MCF 10A (cell line): ENCODE data around the gene KCNJ6. TPM values are rescaled to one million over a fixed set of nuclear protein-coding genes. Genes with fewer than 3 reads are reported as not detected.

Experiments
- BruUV-seq: library from RNA; stranded (reverse); fragments of 400-500 nt; replicated peaks from 2 replicates; lab custom pipeline; 2021; lab: Mats Ljungman, UMichigan
- CTCF ChIA-PET: fragments of 300-600 bp; sonication (Branson Sonifier 250); formaldehyde crosslinking; extraction: SDS; loops from one replicate; lab custom pipeline; 2021; ENCODE audit warnings: antibody characterized with exemption, inconsistent platforms; lab: Yijun Ruan, JAX
- POLR2A ChIA-PET: fragments of 300-600, 350-650 bp; sonication (Branson Sonifier 250); formaldehyde crosslinking; extraction: SDS; loops from one replicate; lab custom pipeline; 2020; ENCODE audit warnings: antibody characterized with exemption, inconsistent platforms; lab: Yijun Ruan, JAX
- DNase-seq: peaks from one replicate; pipeline ENCODE4 v3.0.0-alpha.2; 2018; ENCODE audit not compliant: unreplicated experiment
- H3K27ac Mint-ChIP-seq: one replicate; pipeline ENCODE4 v1.8.0; 2022; ENCODE audit warnings: mild to moderate bottlenecking, low read depth, mixed read lengths; ENCODE audit not compliant: unreplicated experiment
- H3K27me3 Mint-ChIP-seq: one replicate; pipeline ENCODE4 v1.8.0; 2022; ENCODE audit warnings: mixed read lengths; ENCODE audit not compliant: insufficient read depth, unreplicated experiment
- H3K36me3 Mint-ChIP-seq: one replicate; pipeline ENCODE4 v1.8.0; 2022; ENCODE audit warnings: mild to moderate bottlenecking, moderate library complexity, mixed read lengths; ENCODE audit not compliant: insufficient read depth, unreplicated experiment
- H3K4me1 Mint-ChIP-seq: one replicate; pipeline ENCODE4 v1.8.0; 2022; ENCODE audit warnings: mixed read lengths; ENCODE audit not compliant: insufficient read depth, unreplicated experiment
- H3K4me3 Mint-ChIP-seq: one replicate; pipeline ENCODE4 v1.8.0; 2022; ENCODE audit warnings: mild to moderate bottlenecking, moderate library complexity, mixed read lengths; ENCODE audit not compliant: unreplicated experiment
- H3K9me3 Mint-ChIP-seq: one replicate; pipeline ENCODE4 v1.8.0; 2022; ENCODE audit warnings: mixed read lengths; ENCODE audit not compliant: unreplicated experiment
- intact Hi-C: fragments of 100-400 bp; cut with micrococcal nuclease; formaldehyde crosslinking; loops from 2 replicates; pipeline ENCODE4 v1.14.1; 2022
- total RNA-seq: library from RNA; stranded (reverse); gene quantifications from 2 replicates; pipeline ENCODE4 v1.2.3, GENCODE V29; 2022
- TF ChIP-seq, protein P1 (sequence below): fragments of 200-600 bp; IDR thresholded peaks from one replicate; pipeline ENCODE4 v1.8.0; 2022; ENCODE audit warnings: antibody characterized with exemption, mild to moderate bottlenecking; ENCODE audit not compliant: unreplicated experiment

Gene KCNJ6
- total RNA-seq, 1 experiment from 2014 or later = 0.28 TPM

DNA sequence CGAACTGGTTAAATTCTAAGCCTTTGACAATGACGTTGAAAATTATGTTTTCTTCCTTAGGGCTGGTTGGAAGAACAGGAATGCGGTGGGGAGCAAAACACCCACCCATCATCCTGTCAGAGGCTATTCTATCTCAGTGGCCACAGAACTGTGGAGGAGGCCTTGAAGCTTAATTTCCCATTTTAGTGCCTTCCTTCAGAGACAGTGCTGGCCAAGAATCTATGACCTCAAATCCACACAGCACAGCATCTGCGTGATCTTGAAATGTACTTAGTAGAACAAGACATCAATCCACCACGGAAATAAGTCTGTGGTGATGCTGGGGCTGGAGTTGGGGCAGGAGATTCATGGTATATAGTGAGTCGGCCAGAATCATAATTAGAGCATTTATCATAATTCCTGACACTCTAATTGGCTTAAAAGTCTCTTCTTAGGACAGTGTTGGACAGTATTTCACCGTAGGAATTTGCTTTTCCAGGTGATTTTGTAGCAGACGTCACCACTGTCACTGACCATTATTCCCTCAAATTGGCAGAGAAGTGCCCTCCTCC lies 113.1 kb downstream of the KCNJ6 start:
- H3K4me1 Mint-ChIP-seq = no peaks in the 10 kb centered on the region
- no peaks in the 10 kb centered on the region for H3K27me3 Mint-ChIP-seq
- TF ChIP-seq, protein P1, sequence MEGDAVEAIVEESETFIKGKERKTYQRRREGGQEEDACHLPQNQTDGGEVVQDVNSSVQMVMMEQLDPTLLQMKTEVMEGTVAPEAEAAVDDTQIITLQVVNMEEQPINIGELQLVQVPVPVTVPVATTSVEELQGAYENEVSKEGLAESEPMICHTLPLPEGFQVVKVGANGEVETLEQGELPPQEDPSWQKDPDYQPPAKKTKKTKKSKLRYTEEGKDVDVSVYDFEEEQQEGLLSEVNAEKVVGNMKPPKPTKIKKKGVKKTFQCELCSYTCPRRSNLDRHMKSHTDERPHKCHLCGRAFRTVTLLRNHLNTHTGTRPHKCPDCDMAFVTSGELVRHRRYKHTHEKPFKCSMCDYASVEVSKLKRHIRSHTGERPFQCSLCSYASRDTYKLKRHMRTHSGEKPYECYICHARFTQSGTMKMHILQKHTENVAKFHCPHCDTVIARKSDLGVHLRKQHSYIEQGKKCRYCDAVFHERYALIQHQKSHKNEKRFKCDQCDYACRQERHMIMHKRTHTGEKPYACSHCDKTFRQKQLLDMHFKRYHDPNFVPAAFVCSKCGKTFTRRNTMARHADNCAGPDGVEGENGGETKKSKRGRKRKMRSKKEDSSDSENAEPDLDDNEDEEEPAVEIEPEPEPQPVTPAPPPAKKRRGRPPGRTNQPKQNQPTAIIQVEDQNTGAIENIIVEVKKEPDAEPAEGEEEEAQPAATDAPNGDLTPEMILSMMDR = no peak
- no TSS peak for BruUV-seq
- intact Hi-C loops = no loop called here
- H3K4me3 Mint-ChIP-seq = no peak overlapping the region
- POLR2A ChIA-PET = no interaction called here
- peaks cover 8% of the 10 kb centered on the region for H3K9me3 Mint-ChIP-seq
- CTCF ChIA-PET = no interaction called here
- no peak overlapping the region for H3K27ac Mint-ChIP-seq
- no peaks in the 10 kb centered on the region for H3K36me3 Mint-ChIP-seq
- no peak for DNase-seq

DNA sequence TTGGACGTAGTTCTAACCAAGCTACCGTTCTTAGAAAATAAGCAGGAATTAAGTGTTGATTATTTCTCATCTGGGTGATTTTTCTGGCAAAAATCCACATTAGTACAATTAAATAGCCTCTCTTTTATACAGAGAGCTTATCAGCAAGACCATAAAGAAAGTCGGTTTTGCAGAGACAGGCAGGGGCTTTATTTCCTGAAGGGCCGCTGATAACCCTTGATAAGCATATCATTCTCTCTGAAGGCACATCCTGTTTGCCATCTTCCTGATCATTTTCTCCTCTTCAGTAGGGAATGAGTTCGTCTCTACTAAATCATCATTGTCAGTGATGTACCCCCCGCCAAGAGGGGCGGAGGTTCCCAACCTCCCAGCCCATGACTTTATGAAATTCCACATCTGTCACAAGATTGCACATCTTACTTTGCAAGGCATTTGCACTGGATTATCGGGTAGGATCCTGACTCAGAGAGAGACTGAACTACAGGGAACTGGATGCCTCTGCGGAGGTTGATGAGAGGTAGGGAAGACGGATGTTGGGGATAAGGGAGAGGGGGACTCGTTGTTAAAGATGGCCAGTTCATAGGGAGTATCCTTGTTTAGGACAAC lies 115.7 kb downstream of the KCNJ6 start:
- Mint-ChIP-seq H3K9me3 (peaks cover 4% of the 10 kb centered on the region), H3K27ac (no peak overlapping the region), H3K4me3 (no peak overlapping the region), H3K36me3 (no peaks in the 10 kb centered on the region), H3K4me1 (no peaks in the 10 kb centered on the region), H3K27me3 (no peaks in the 10 kb centered on the region)
- ChIA-PET CTCF (no interaction called here), POLR2A (no interaction called here)
- TF ChIP-seq, protein P1 = no peak
- no peak for DNase-seq
- intact Hi-C loops = no loop called here
- no TSS peak for BruUV-seq

DNA sequence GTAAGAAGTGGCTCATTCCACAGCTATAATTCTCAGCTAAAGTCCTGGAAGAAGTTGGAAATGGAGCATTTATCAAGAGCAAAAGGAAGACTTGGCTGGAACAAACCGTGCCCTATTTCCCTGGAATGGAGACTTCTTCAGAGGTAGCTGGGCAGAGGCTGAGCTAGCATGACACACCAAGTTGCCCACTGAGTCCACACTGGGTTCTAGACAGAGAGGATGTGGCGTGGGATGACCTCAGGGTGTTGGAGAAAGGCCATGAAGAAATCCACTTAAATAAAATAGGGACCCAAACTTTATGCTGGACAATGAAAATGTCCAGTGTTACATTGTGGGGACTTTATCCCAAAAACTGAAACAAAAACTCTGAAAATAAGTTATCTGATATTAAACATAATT lies 116.2 kb downstream of the KCNJ6 start:
- intact Hi-C loops = no loop called here
- H3K27ac Mint-ChIP-seq = no peak overlapping the region
- no peaks in the 10 kb centered on the region for H3K4me1 Mint-ChIP-seq
- no peaks in the 10 kb centered on the region for H3K36me3 Mint-ChIP-seq
- TF ChIP-seq, protein P1 = no peak
- POLR2A ChIA-PET = interaction anchor here (1.3 kb wide), 1 partner anchor 11 kb away, joined by 4 read pairs; no protein-coding TSS in a partner anchor
- CTCF ChIA-PET = no interaction called here
- no peak overlapping the region for H3K4me3 Mint-ChIP-seq
- no TSS peak for BruUV-seq
- H3K27me3 Mint-ChIP-seq = no peaks in the 10 kb centered on the region
- no peaks in the 10 kb centered on the region for H3K9me3 Mint-ChIP-seq
- DNase-seq = no peak

DNA sequence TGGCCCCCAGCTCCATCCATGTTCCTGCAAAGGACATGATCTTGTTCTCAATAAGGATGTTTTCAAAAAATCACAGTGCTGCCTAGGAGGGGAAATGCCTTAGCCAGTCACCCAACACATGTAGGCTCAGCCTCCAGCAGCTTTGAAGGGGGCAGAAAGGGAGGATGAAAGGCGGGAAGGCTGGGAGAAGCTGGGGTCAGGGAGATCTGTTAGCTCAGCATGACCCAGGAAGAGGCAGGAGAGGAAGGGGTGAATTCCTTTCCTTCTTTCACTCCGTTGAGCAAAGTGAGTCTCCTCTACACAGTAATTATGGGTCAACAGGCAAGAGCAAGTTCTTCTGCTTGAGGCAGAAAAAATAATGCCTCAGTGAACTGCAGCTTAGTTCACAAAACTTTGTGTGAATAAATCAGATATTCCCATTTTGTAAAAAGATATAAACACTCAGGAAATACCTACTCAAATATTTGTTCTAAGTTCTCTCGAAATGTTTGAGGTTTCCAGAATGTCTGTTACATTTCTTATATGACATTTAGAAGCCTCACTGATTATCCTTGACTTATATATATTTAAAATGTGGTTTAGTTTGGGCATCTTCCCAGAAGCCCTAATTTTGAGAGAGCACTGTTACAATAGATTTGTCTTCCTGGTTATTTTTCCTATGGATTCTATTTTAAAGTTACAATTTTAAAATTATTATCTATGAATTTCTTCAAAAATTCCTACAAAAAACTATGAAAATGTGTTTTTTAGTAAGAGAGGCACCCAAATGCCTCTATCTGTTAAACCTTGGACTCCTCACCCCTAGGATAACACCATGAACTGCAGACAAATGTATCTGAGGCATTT lies 116.8 kb downstream of the KCNJ6 start:
- no peak overlapping the region for H3K4me3 Mint-ChIP-seq
- POLR2A ChIA-PET = interaction anchor here (1.3 kb wide), 1 partner anchor 11 kb away, joined by 4 read pairs; no protein-coding TSS in a partner anchor
- no peaks in the 10 kb centered on the region for H3K9me3 Mint-ChIP-seq
- H3K27ac Mint-ChIP-seq = no peak overlapping the region
- no peaks in the 10 kb centered on the region for H3K36me3 Mint-ChIP-seq
- DNase-seq = no peak
- BruUV-seq = no TSS peak
- CTCF ChIA-PET = no interaction called here
- TF ChIP-seq, protein P1 = no peak
- no peaks in the 10 kb centered on the region for H3K4me1 Mint-ChIP-seq
- no peaks in the 10 kb centered on the region for H3K27me3 Mint-ChIP-seq
- intact Hi-C loops = no loop called here
